Cerebellar nuclear complex (tissue), 1 donor: ENCODE data around the gene AHSG.

Experiments used
- DNase-seq, 2 experiments: peaks; one replicate each; lab custom pipeline; 2025; lab: John Stamatoyannopoulos, UW

The AHSG gene

GRCh38 chr3:186592682-186593081 lies 20.2 kb upstream of the AHSG start:
- DNase-seq = no peak

- DNase-seq = no peak
Measured at GRCh38 chr3:186593862-186594261, 19.0 kb upstream of the AHSG start.

- DNase-seq = no peak
Measured at GRCh38 chr3:186594591-186595113, 18.2 kb upstream of the AHSG start.

- no peak for DNase-seq
Measured at GRCh38 chr3:186596568-186597287, 16.1 kb upstream of the AHSG start.

GRCh38 chr3:186598108-186598784 lies 14.6 kb upstream of the AHSG start:
- no peak for DNase-seq

GRCh38 chr3:186598794-186599141 lies 14.1 kb upstream of the AHSG start:
- no peak for DNase-seq

GRCh38 chr3:186599142-186599784 lies 13.6 kb upstream of the AHSG start:
- DNase-seq = no peak

- DNase-seq = no peak
Measured at GRCh38 chr3:186599785-186600166, 13.1 kb upstream of the AHSG start.

GRCh38 chr3:186600896-186601295 lies 12.0 kb upstream of the AHSG start:
- no peak for DNase-seq

GRCh38 chr3:186603159-186603558 lies 9.7 kb upstream of the AHSG start:
- no peak for DNase-seq

- no peak for DNase-seq
Measured at GRCh38 chr3:186605078-186605477, 7.8 kb upstream of the AHSG start.

- DNase-seq = no peak
Measured at GRCh38 chr3:186605561-186606545, 7.0 kb upstream of the AHSG start.

GRCh38 chr3:186608624-186609215 lies 4.1 kb upstream of the AHSG start:
- no peak for DNase-seq

- DNase-seq = no peak
Measured at GRCh38 chr3:186609247-186609868, 3.5 kb upstream of the AHSG start.

GRCh38 chr3:186612065-186612464 lies 795 bp upstream of the AHSG start:
- no peak for DNase-seq

GRCh38 chr3:186613637-186614265 lies 891 bp downstream of the AHSG start:
- DNase-seq = no peak

GRCh38 chr3:186614266-186614596 lies 1.4 kb downstream of the AHSG start:
- no peak for DNase-seq

- DNase-seq = peak in 1 of 2 experiments; percentile 50
Measured at GRCh38 chr3:186614597-186615483, 2.0 kb downstream of the AHSG start.

- no peak for DNase-seq
Measured at GRCh38 chr3:186616299-186616617, 3.4 kb downstream of the AHSG start.
